ENCODE data around the gene PARD6A.

GRCh38 chr16:67644038-67644437 lies 16.7 kb upstream of the PARD6A start:
- TF ChIP-seq CTCF (IDR thresholded peaks at IDR 0.05; ENCODE audit: low read depth, low read length) = no peak
- TF ChIP-seq EZH2phosphoT487 (IDR thresholded peaks at IDR 0.05; ENCODE audit: low read depth) = no peak
